Uterus (tissue), 2 donors: ENCODE measurements around the gene FEM1C.

Experiments
- POLR2A ChIP-seq, 2 donors: fragments of 450-650 bp; IDR thresholded peaks; one replicate each; pipeline ENCODE4 v1.6.1; 2016; ENCODE audit warnings: antibody characterized with exemption in 2 of 2, mild to moderate bottlenecking in 1 of 2, moderate library complexity in 1 of 2
- TF ChIP-seq, protein P1 (sequence below), 4 experiments: fragments of 200-600 bp in 2 of 4; fragments of 450-650 bp in 2 of 4; sonication (generic) in 2 of 4; IDR thresholded peaks; one replicate each; pipeline ENCODE4 v1.5.1; 2016 to 2019; ENCODE audit warnings: antibody characterized with exemption in 4 of 4, mild to moderate bottlenecking in 2 of 4, moderate library complexity in 1 of 4

DNA sequence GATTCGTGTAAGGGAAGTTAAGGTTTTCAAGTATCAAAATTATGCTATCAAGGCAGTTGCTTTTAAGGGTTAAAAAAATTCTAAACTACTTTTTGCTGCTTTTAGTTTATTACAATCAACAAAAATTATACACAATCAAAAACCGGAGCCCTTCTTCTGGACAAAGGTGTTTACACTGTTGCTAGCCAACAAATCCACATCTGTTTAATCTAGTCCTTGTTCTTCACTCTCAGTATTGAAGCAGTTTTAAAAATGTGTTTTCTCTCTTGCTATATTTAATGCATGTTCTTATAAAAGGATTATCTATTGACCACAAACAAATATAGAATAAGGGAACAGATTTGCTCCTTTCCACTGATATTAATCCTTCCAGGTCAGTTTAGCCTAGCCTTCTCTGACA lies 2.5 kb downstream of the FEM1C start:
- TF ChIP-seq, protein P1, sequence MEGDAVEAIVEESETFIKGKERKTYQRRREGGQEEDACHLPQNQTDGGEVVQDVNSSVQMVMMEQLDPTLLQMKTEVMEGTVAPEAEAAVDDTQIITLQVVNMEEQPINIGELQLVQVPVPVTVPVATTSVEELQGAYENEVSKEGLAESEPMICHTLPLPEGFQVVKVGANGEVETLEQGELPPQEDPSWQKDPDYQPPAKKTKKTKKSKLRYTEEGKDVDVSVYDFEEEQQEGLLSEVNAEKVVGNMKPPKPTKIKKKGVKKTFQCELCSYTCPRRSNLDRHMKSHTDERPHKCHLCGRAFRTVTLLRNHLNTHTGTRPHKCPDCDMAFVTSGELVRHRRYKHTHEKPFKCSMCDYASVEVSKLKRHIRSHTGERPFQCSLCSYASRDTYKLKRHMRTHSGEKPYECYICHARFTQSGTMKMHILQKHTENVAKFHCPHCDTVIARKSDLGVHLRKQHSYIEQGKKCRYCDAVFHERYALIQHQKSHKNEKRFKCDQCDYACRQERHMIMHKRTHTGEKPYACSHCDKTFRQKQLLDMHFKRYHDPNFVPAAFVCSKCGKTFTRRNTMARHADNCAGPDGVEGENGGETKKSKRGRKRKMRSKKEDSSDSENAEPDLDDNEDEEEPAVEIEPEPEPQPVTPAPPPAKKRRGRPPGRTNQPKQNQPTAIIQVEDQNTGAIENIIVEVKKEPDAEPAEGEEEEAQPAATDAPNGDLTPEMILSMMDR (IDR thresholded peaks at IDR 0.05): no peak
- TF ChIP-seq POLR2A (IDR thresholded peaks at IDR 0.05): no peak
